Liver (tissue), 9 donors: ENCODE data around the gene FAM133A. TPM values are rescaled to one million over a fixed set of nuclear protein-coding genes. Genes with fewer than 3 reads are reported as not detected.

Experiments
- DNase-seq: peaks from one replicate; pipeline ENCODE4 v3.0.0-alpha.2; 2017; ENCODE audit warnings: low spot score
- H3K27ac ChIP-seq, 2 donors: one replicate each; pipeline ENCODE4 v1.7.0; 2013; ENCODE audit warnings: inconsistent platforms in 2 of 2, low read length in 2 of 2, control low read depth in 1 of 2, low read depth in 1 of 2, mild to moderate bottlenecking in 1 of 2
- H3K27me3 ChIP-seq, 4 donors: one replicate each; pipeline versions ENCODE4 v1.6.1 to v1.7.0; 2013; ENCODE audit warnings: low read length in 3 of 4, inconsistent platforms in 1 of 4, mild to moderate bottlenecking in 1 of 4, moderate library complexity in 1 of 4; ENCODE audit not compliant: control insufficient read depth in 4 of 4, insufficient read depth in 4 of 4
- H3K36me3 ChIP-seq, 4 donors: one replicate each; pipeline versions ENCODE4 v1.6.1 to v1.7.0; 2013; ENCODE audit warnings: low read length in 3 of 4, mild to moderate bottlenecking in 3 of 4, low read depth in 1 of 4, moderate library complexity in 1 of 4; ENCODE audit not compliant: control insufficient read depth in 4 of 4, insufficient read depth in 3 of 4
- H3K4me1 ChIP-seq, 4 donors: one replicate each; pipeline versions ENCODE4 v1.6.1 to v1.7.0; 2013; ENCODE audit warnings: low read length in 3 of 4, mild to moderate bottlenecking in 3 of 4, moderate library complexity in 1 of 4; ENCODE audit not compliant: control insufficient read depth in 4 of 4, insufficient read depth in 4 of 4
- H3K4me3 ChIP-seq, 3 donors: one replicate each; pipeline versions ENCODE4 v1.6.1 to v1.7.0; 2013; ENCODE audit warnings: low read length in 3 of 3, control low read depth in 1 of 3, low read depth in 1 of 3, mild to moderate bottlenecking in 1 of 3
- H3K9ac ChIP-seq, 2 donors: one replicate each; pipeline ENCODE4 v1.7.0; 2013; ENCODE audit warnings: low read length in 2 of 2, mild to moderate bottlenecking in 2 of 2, moderate library complexity in 2 of 2, control low read depth in 1 of 2, low read depth in 1 of 2
- H3K9me3 ChIP-seq, 4 donors: one replicate each; pipeline versions ENCODE4 v1.6.1 to v1.7.0; 2013; ENCODE audit warnings: low read length in 3 of 4; ENCODE audit not compliant: control insufficient read depth in 4 of 4
- ATF3 ChIP-seq: IDR thresholded peaks from 2 replicates; pipeline ENCODE4 v1.6.1; 2016; ENCODE audit warnings: antibody characterized with exemption
- CTCF ChIP-seq: fragments of 150-350 bp; IDR thresholded peaks from 2 replicates; pipeline ENCODE4 v1.5.1; 2017; ENCODE audit warnings: improper control_type of control experiment, low read depth, low read length; ENCODE audit not compliant: missing input control
- EGR1 ChIP-seq, 2 donors: IDR thresholded peaks; 2 replicates each; pipeline ENCODE4 v1.6.1; 2016 to 2018; ENCODE audit warnings: antibody characterized with exemption in 2 of 2, low read depth in 2 of 2
- FOXA1 ChIP-seq: IDR thresholded peaks from 2 replicates; pipeline ENCODE4 v1.6.1; 2016; ENCODE audit warnings: antibody characterized with exemption
- FOXA2 ChIP-seq: IDR thresholded peaks from 2 replicates; pipeline ENCODE4 v1.6.1; 2016; ENCODE audit warnings: antibody characterized with exemption
- GABPA ChIP-seq, 2 donors: IDR thresholded peaks in 1 of 2; conservative IDR thresholded peaks in 1 of 2; 2 replicates each; pipeline ENCODE4 v1.6.1; 2016; ENCODE audit warnings: antibody characterized with exemption in 2 of 2, mild to moderate bottlenecking in 1 of 2, moderate library complexity in 1 of 2
- HNF4A ChIP-seq, 2 donors: conservative IDR thresholded peaks; 2 replicates each; pipeline ENCODE4 v1.6.1; 2016; ENCODE audit warnings: antibody characterized with exemption in 2 of 2, mild to moderate bottlenecking in 2 of 2
- JUND ChIP-seq, 2 donors: IDR thresholded peaks; 2 replicates each; pipeline ENCODE4 v1.6.1; 2016; ENCODE audit warnings: antibody characterized with exemption in 2 of 2
- MAX ChIP-seq: IDR thresholded peaks from 2 replicates; pipeline ENCODE4 v1.6.1; 2016; ENCODE audit warnings: antibody characterized with exemption
- RAD21 ChIP-seq, 2 donors: IDR thresholded peaks; 2 replicates each; pipeline ENCODE4 v1.6.1; 2016; ENCODE audit warnings: antibody characterized with exemption in 2 of 2, mild to moderate bottlenecking in 2 of 2
- REST ChIP-seq: IDR thresholded peaks from 2 replicates; pipeline ENCODE4 v1.6.1; 2016; ENCODE audit warnings: antibody characterized with exemption, mild to moderate bottlenecking
- RXRA ChIP-seq, 2 donors: IDR thresholded peaks; 2 replicates each; pipeline ENCODE4 v1.6.1; 2017 to 2018; ENCODE audit warnings: antibody characterized with exemption in 2 of 2, mild to moderate bottlenecking in 1 of 2
- SP1 ChIP-seq: IDR thresholded peaks from 2 replicates; pipeline ENCODE4 v1.6.1; 2018; ENCODE audit warnings: antibody characterized with exemption, mild to moderate bottlenecking
- TAF1 ChIP-seq: conservative IDR thresholded peaks from 2 replicates; pipeline ENCODE4 v1.6.1; 2016; ENCODE audit warnings: antibody characterized with exemption, mild to moderate bottlenecking
- YY1 ChIP-seq: IDR thresholded peaks from 2 replicates; pipeline ENCODE4 v1.6.1; 2016; ENCODE audit warnings: antibody characterized with exemption, mild to moderate bottlenecking
- ZBTB33 ChIP-seq: IDR thresholded peaks from 2 replicates; pipeline ENCODE4 v1.6.1; 2016; ENCODE audit warnings: antibody characterized with exemption
- WGBS: extraction: QIAGEN DNeasy Blood & Tissue Kit; methylation state at CpG from one replicate; pipeline ENCODE4 v1.1.7; 2013; 5-methylcytosine and 5-hydroxymethylcytosine counted together
- polyA plus RNA-seq, 2 donors: library from polyadenylated mRNA; stranded (reverse) in 1 of 2; unstranded in 1 of 2; fragments of 200-250 nt in 1 of 2; fragments of >200 nt in 1 of 2; fragmentation: Nextera tagmentation in 1 of 2; extraction: Ambion mirVana in 1 of 2; gene quantifications; one replicate each; pipeline versions ENCODE4 v1.2.1 to v1.2.3, GENCODE V29; 2013 to 2015
- total RNA-seq, 2 donors: library from RNA; depleted of rRNA; stranded (reverse); fragments of >200 nt; gene quantifications; one replicate each; pipeline ENCODE4 v1.2.3, GENCODE V29; 2014
- donor health status: healthy.
- donor health status: healthy.
- donor health status: healthy.
- donor health status: healthy.
- donor health status: healthy.

Gene FAM133A
- total and polyA plus RNA-seq, 4 donors: 0.02 TPM; not detected in 3

GRCh38 chrX:93673056-93673868, 744 bp upstream of the FAM133A start, which contains the start of gene NAP1L3:
Gene NAP1L3 (minus strand): TSS chrX:93673578. CDS start chrX:93673304, 274 bp downstream.
- Histone ChIP-seq H3K36me3 (no peaks in the 10 kb centered on the region), H3K9ac (no peak within 1 kb of the TSS), H3K4me1 (peaks cover 0 to 8% (median under 1%) of the 10 kb centered on the region in 4 donors), H3K9me3 (no peaks in the 10 kb centered on the region), H3K27ac (peak within 1 kb of the TSS in 1 of 2 donors; percentile 18), H3K27me3 (peaks cover 0 to 7% (median 0%) of the 10 kb centered on the region in 4 donors), H3K4me3 (peak within 1 kb of the TSS in 2 of 3 donors; percentile 45 to 60)
- TF ChIP-seq GABPA (IDR thresholded peaks at IDR 0.05 in 1 of 2, conservative IDR thresholded peaks at IDR 0.05 in 1 of 2) (no peak), MAX (no peak), CTCF (no peak), RAD21 (IDR thresholded peaks at IDR 0.05) (no peak), TAF1 (no peak), HNF4A (conservative IDR thresholded peaks at IDR 0.05) (no peak), ATF3 (no peak), REST (no peak), YY1 (no peak), SP1 (no peak), RXRA (IDR thresholded peaks at IDR 0.05) (no peak), FOXA1 (no peak)
- DNase-seq: peak; percentile 43
- 3% methylated on average over 51 of the region's 51 CpGs for WGBS

- Histone ChIP-seq H3K4me1 (no peaks in the 10 kb centered on the region), H3K27me3 (no peaks in the 10 kb centered on the region), H3K27ac (no peak overlapping the region), H3K9ac (no peak overlapping the region), H3K4me3 (no peak overlapping the region), H3K9me3 (no peaks in the 10 kb centered on the region), H3K36me3 (no peaks in the 10 kb centered on the region)
- DNase-seq: no peak
- 89% methylated on average over 6 of the region's 6 CpGs for WGBS
- TF ChIP-seq TAF1 (no peak), FOXA2 (no peak), ZBTB33 (no peak), CTCF (no peak), HNF4A (conservative IDR thresholded peaks at IDR 0.05) (no peak), SP1 (no peak), RXRA (IDR thresholded peaks at IDR 0.05) (no peak), REST (no peak), EGR1 (IDR thresholded peaks at IDR 0.05; ENCODE audit: low read depth in 2 of 2) (no peak), JUND (IDR thresholded peaks at IDR 0.05) (no peak)
Measured at GRCh38 chrX:93695981-93696380, 22.0 kb downstream of the FAM133A start.
